GM12878 (cell line): ENCODE measurements around the gene YWHAG. TPM values are rescaled to one million over a fixed set of nuclear protein-coding genes. Genes with fewer than 3 reads are reported as not detected.

Source experiments
- ATAC-seq: fragments of 200-7000 bp; cut with Tn5 transposase; 3 replicates; pipeline ENCODE4 v1.9.1; 2020; ENCODE audit warnings: mild to moderate bottlenecking, moderate library complexity
- BruUV-seq: library from RNA; stranded (reverse); fragments of 400-500 nt; replicated peaks from 2 replicates; lab custom pipeline; 2021; lab: Mats Ljungman, UMichigan
- CTCF ChIA-PET: fragments of 300-600 bp; sonication (Branson Sonifier 250); formaldehyde crosslinking; extraction: SDS; loops from one replicate; lab custom pipeline; 2021; ENCODE audit warnings: inconsistent platforms; lab: Yijun Ruan, JAX
- POLR2A ChIA-PET: fragments of 350-600 bp; formaldehyde crosslinking; extraction: SDS; loops from one replicate; lab custom pipeline; 2021; ENCODE audit warnings: inconsistent platforms; lab: Charles Lee
- RAD21 ChIA-PET: fragments of 300-600 bp; sonication (Branson Sonifier 250); formaldehyde crosslinking; loops from one replicate; lab custom pipeline; 2023; ENCODE audit warnings: antibody characterized with exemption; ENCODE audit not compliant: unreplicated experiment; lab: Charles Lee
- SMC1A ChIA-PET: fragments of 300-600 bp; sonication (Branson Sonifier 250); formaldehyde crosslinking; loops from one replicate; lab custom pipeline; 2023; ENCODE audit not compliant: unreplicated experiment, uncharacterized antibody; lab: Charles Lee
- DNase-seq: peaks from one replicate; pipeline ENCODE4 v3.0.0-alpha.2; 2011; ENCODE audit warnings: low read depth, low spot score
- FAIRE-seq: peaks from 3 replicates; lab custom pipeline; 2011; peaks lifted over from hg19 to GRCh38; lab: Jason Lieb, UNC
- H2AFZ ChIP-seq: 2 replicates; pipeline ENCODE4 v1.6.0; 2011; ENCODE audit warnings: low read depth, low read length, control low read depth; ENCODE audit not compliant: control insufficient read depth
- H3K27ac ChIP-seq: 2 replicates; pipeline ENCODE4 v1.5.1; 2011; ENCODE audit warnings: control low read depth; ENCODE audit not compliant: control insufficient read depth, insufficient read depth
- H3K27me3 ChIP-seq, 2 experiments: replicated peaks in 1 of 2; 2 replicates each; pipeline versions ENCODE4 v1.6.0 to v1.6.1; 2011; ENCODE audit warnings: low read length in 1 of 2; ENCODE audit not compliant: control insufficient read depth in 2 of 2, insufficient read depth in 2 of 2
- H3K36me3 ChIP-seq, 2 experiments: 2 replicates each; pipeline ENCODE4 v1.5.1; 2011; ENCODE audit warnings: low read length in 1 of 2; ENCODE audit not compliant: control insufficient read depth in 2 of 2, insufficient read depth in 2 of 2
- H3K4me1 ChIP-seq: 2 replicates; pipeline ENCODE4 v1.6.1; 2011; ENCODE audit warnings: mild to moderate bottlenecking, low read length, moderate library complexity, mixed read lengths; ENCODE audit not compliant: control insufficient read depth, insufficient read depth
- H3K4me2 ChIP-seq: 2 replicates; pipeline ENCODE4 v1.6.0; 2011; ENCODE audit warnings: control low read depth; ENCODE audit not compliant: control insufficient read depth, insufficient read depth
- H3K4me3 ChIP-seq: fragments of 200-600 bp; sonication (generic); 2 replicates; pipeline ENCODE4 v1.5.1; 2016
- H3K79me2 ChIP-seq: 2 replicates; pipeline ENCODE4 v1.6.0; 2011; ENCODE audit warnings: low read length; ENCODE audit not compliant: control insufficient read depth, insufficient read depth
- H3K9ac ChIP-seq: 2 replicates; pipeline ENCODE4 v1.8.0; 2011; ENCODE audit warnings: low read length, control low read depth, mixed read lengths; ENCODE audit not compliant: control insufficient read depth, insufficient read depth
- H3K9me3 ChIP-seq: replicated peaks from 3 replicates; pipeline ENCODE4 v1.5.1; 2011; ENCODE audit warnings: mild to moderate bottlenecking, low read length; ENCODE audit not compliant: control insufficient read depth, insufficient read depth
- H4K20me1 ChIP-seq: 2 replicates; pipeline ENCODE4 v1.6.0; 2011; ENCODE audit not compliant: control insufficient read depth, insufficient read depth
- ASH2L ChIP-seq: fragments of 300-600, 200-600 bp; sonication (generic); IDR thresholded peaks from 2 replicates; pipeline ENCODE4 v1.6.1; 2017; ENCODE audit warnings: low read depth, mild to moderate bottlenecking, borderline replicate concordance
- CHD2 ChIP-seq: IDR thresholded peaks from 2 replicates; pipeline ENCODE4 v1.6.1; 2011; ENCODE audit warnings: low read depth, low read length, improper control_type of control experiment, borderline replicate concordance
- ELK1 ChIP-seq: IDR thresholded peaks from 2 replicates; pipeline ENCODE4 v1.6.1; 2012; ENCODE audit warnings: low read depth, low read length, improper control_type of control experiment
- JUND ChIP-seq: IDR thresholded peaks from 2 replicates; pipeline ENCODE4 v1.6.1; 2012; ENCODE audit warnings: low read depth, mild to moderate bottlenecking, low read length, improper control_type of control experiment, moderate library complexity
- POLR2AphosphoS5 ChIP-seq: IDR thresholded peaks from 2 replicates; pipeline ENCODE4 v1.6.1; 2011; ENCODE audit warnings: mild to moderate bottlenecking, low read length, inconsistent platforms
- STAT1 ChIP-seq: fragments of 450-650 bp; conservative IDR thresholded peaks from 2 replicates; pipeline ENCODE4 v1.6.1; 2014; ENCODE audit warnings: antibody characterized with exemption, mild to moderate bottlenecking
- TARDBP ChIP-seq: IDR thresholded peaks from 2 replicates; pipeline ENCODE4 v1.6.1; 2016; ENCODE audit warnings: borderline replicate concordance
- WGBS: methylation state at CpG from one replicate; pipeline ENCODE4 v1.1.6; 2016; ENCODE audit warnings: low lambda C conversion rate; ENCODE audit not compliant: insufficient replicate concordance, insufficient coverage; ENCODE audit errors: missing lambda C conversion rate; 5-methylcytosine and 5-hydroxymethylcytosine counted together
- in situ Hi-C: fragments of 300-500 bp; cut with MboI; formaldehyde crosslinking; loops from 9 replicates; pipeline ENCODE4 v1.14.3; 2018; ENCODE audit warnings: mixed read lengths
- intact Hi-C: fragments of 100-400 bp; cut with micrococcal nuclease; formaldehyde crosslinking; loops from one replicate; pipeline ENCODE4 v1.14.2; 2022; ENCODE audit not compliant: unreplicated experiment
- polyA plus RNA-seq, 11 experiments: library from polyadenylated mRNA; depleted of rRNA in 4 of 11; unstranded in 6 of 11; stranded (reverse) in 5 of 11; fragments of >200 nt; fragmentation: Nextera tagmentation in 4 of 11; fragmentation: Illumina TruSeq in 1 of 11; extraction: Ambion mirVana in 4 of 11; extraction: Trizol in 1 of 11; gene quantifications; 1 replicate in 1 of 11; 2 replicates in 10 of 11; pipeline versions ENCODE4 v1.2.1 to v1.2.3, GENCODE V29; 2011 to 2016; ENCODE audit warnings: inconsistent platforms in 2 of 11, missing spikeins in 2 of 11, low read depth in 1 of 11
- total RNA-seq, 4 experiments: library from RNA; depleted of rRNA in 3 of 4; stranded (reverse); fragments of >200 nt in 3 of 4; fragmentation: Illumina TruSeq in 1 of 4; extraction: Trizol in 1 of 4; gene quantifications; 2 replicates each; pipeline versions ENCODE4 v1.2.1 to v1.2.3, GENCODE V29; 2013 to 2021
- TF ChIP-seq, protein P1 (sequence below): fragments of 450-650 bp; IDR thresholded peaks from 2 replicates; pipeline ENCODE4 v1.6.1; 2016; ENCODE audit warnings: mild to moderate bottlenecking

YWHAG gene
- total and polyA plus RNA-seq, 10 of the 15 experiments (the other 5 are each of a cell fraction or from before 2014, with no cell fraction given), result 20.2 to 157 (median 41.3) TPM

- Histone ChIP-seq H3K4me2 (peak overlapping the region; percentile 44), H3K27ac (no peak overlapping the region), H3K9ac (no peak overlapping the region), H3K4me3 (peak overlapping the region; percentile 99), H3K79me2 (peaks cover 86% of the 10 kb centered on the region), H4K20me1 (peaks cover 10% of the 10 kb centered on the region), H3K9me3 (peaks cover 2% of the 10 kb centered on the region; the same call in 2 of the 3 replicates), H2AFZ (no peak overlapping the region), H3K4me1 (peaks cover 9% of the 10 kb centered on the region), H3K36me3 (peaks cover 0 to 24% of the 10 kb centered on the region in 2 experiments), H3K27me3 (no peaks in the 10 kb centered on the region)
- TF ChIP-seq STAT1, result no peak
- no peak for TF ChIP-seq TARDBP
- no peak for TF ChIP-seq CHD2
- TF ChIP-seq ASH2L, result no peak
- TF ChIP-seq, protein P1, sequence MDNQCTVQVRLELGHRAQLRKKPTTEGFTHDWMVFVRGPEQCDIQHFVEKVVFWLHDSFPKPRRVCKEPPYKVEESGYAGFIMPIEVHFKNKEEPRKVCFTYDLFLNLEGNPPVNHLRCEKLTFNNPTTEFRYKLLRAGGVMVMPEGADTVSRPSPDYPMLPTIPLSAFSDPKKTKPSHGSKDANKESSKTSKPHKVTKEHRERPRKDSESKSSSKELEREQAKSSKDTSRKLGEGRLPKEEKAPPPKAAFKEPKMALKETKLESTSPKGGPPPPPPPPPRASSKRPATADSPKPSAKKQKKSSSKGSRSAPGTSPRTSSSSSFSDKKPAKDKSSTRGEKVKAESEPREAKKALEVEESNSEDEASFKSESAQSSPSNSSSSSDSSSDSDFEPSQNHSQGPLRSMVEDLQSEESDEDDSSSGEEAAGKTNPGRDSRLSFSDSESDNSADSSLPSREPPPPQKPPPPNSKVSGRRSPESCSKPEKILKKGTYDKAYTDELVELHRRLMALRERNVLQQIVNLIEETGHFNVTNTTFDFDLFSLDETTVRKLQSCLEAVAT, result peak; percentile 96
- TF ChIP-seq ELK1, result no peak
- peak; percentile 28; the same call in 1 of the 2 replicates for TF ChIP-seq POLR2AphosphoS5
- TF ChIP-seq JUND, result no peak
- DNase-seq (no peak), FAIRE-seq (no peak), ATAC-seq (no peak)
- in situ Hi-C loops (no loop called here), intact Hi-C loops (no loop called here)
- ChIA-PET CTCF (interaction anchor here (2.6 kb wide), 1 partner anchor 23 kb away, joined by 6 read pairs; no protein-coding TSS in a partner anchor), POLR2A (interaction anchor here (0.7 to 1.6 kb wide), 4 partner anchors 9 to 28 kb away, joined by 3 to 8 read pairs (median 4); no protein-coding TSS in a partner anchor), RAD21 (no interaction called here), SMC1A (interaction anchor here (1.3 to 1.4 kb wide), 2 partner anchors 32 to 38 kb away, joined by 4 to 7 read pairs; no protein-coding TSS in a partner anchor)
- WGBS, result 98% methylated on average over 9 of the region's 9 CpGs
- BruUV-seq, result no TSS peak
Measured at GRCh38 chr7:76354981-76355730, 3.6 kb downstream of the YWHAG start.
